HG03196 (cell line): ENCODE results near the gene TGM2.

Source experiments
- ATAC-seq: cut with Tn5 transposase; IDR thresholded peaks from one replicate; pipeline ENCODE4 v1.9.1; 2021; ENCODE audit not compliant: unreplicated experiment

The TGM2 gene

GRCh38 chr20:38162878-38163875, 1.9 kb downstream of the TGM2 start:
- no peak for ATAC-seq

GRCh38 chr20:38162149-38162548, 2.9 kb downstream of the TGM2 start:
- ATAC-seq: no peak

- ATAC-seq: no peak
These were observed 3.7 kb downstream of the TGM2 start for GRCh38 chr20:38161412-38161774.

GRCh38 chr20:38159957-38160756, 4.9 kb downstream of the TGM2 start:
- no peak for ATAC-seq

GRCh38 chr20:38159566-38159956, 5.5 kb downstream of the TGM2 start:
- no peak for ATAC-seq

- no peak for ATAC-seq
These were observed 6.2 kb downstream of the TGM2 start for GRCh38 chr20:38158701-38159351.

GRCh38 chr20:38157635-38158495, 7.2 kb downstream of the TGM2 start:
- ATAC-seq: no peak

GRCh38 chr20:38156888-38157634, 8.0 kb downstream of the TGM2 start:
- ATAC-seq: no peak

GRCh38 chr20:38156280-38156679, 8.8 kb downstream of the TGM2 start:
- ATAC-seq: no peak

- no peak for ATAC-seq
These were observed 9.3 kb downstream of the TGM2 start for GRCh38 chr20:38155811-38156210.

- no peak for ATAC-seq
These were observed 11.7 kb downstream of the TGM2 start for GRCh38 chr20:38153401-38153800.

GRCh38 chr20:38152621-38153221, 12.3 kb downstream of the TGM2 start:
- ATAC-seq: no peak

GRCh38 chr20:38152175-38152620, 12.9 kb downstream of the TGM2 start:
- no peak for ATAC-seq

GRCh38 chr20:38151455-38151854, 13.6 kb downstream of the TGM2 start:
- ATAC-seq: no peak

- ATAC-seq: no peak
These were observed 14.5 kb downstream of the TGM2 start for GRCh38 chr20:38150335-38151170.

- no peak for ATAC-seq
These were observed 16.6 kb downstream of the TGM2 start for GRCh38 chr20:38148328-38149102.

GRCh38 chr20:38147751-38148150, 17.3 kb downstream of the TGM2 start:
- no peak for ATAC-seq

- no peak for ATAC-seq
These were observed 17.9 kb downstream of the TGM2 start for GRCh38 chr20:38147163-38147562.
